Limb (tissue), 2 donors: Measurements from ENCODE around the gene ZNF12.

Source experiments
- DNase-seq, 2 donors: peaks; one replicate each; pipeline ENCODE4 v3.0.0-alpha.2; 2016; ENCODE audit errors: extremely low spot score in 2 of 2

The ZNF12 gene

GRCh38 chr7:6647541-6647940 is 59.2 kb downstream of the ZNF12 start:
- DNase-seq: no peak

- DNase-seq: no peak
These were observed 59.7 kb downstream of the ZNF12 start for GRCh38 chr7:6647080-6647479.

DNA sequence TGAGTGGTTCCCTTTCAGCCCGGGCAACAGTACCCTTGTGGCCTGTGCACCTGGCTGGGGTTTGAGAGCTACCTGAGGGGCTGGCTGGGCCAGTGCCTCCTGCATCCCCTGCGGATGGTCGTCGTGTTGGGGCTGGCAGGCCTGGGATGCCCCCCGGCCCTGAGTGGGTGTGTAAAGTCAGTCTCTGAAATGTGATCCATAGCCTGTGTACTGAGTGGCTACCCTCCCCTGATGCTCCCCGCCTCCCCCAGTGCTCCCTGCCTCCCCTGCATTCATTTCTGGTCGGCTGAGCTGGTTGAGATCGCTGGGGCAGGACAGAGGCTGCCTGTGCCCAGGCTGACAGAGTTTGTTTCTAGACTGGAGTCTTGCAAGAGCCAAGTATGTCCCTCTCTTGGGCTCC is 60.3 kb downstream of the ZNF12 start:
- DNase-seq: no peak

DNA sequence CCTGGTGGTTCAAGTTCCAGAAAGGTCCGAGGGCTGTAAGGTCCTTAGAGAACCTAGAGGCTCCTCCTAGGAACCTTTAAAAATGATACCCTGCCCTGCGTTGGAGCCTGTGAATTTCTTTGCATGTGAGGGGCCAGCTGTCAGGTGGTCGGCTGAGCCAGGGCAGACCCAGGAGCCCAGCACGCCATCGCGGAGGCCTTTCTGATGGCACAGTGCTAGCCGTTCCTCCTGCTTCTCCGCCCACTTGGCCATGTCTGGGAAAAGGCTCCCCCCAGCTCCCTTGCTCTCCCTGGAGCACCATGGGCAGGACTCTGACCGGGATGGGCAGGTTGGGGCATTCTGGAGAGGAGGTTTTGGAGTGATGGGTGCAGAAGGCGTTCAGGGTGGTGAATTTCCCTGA is 62.0 kb downstream of the ZNF12 start:
- no peak for DNase-seq

DNA sequence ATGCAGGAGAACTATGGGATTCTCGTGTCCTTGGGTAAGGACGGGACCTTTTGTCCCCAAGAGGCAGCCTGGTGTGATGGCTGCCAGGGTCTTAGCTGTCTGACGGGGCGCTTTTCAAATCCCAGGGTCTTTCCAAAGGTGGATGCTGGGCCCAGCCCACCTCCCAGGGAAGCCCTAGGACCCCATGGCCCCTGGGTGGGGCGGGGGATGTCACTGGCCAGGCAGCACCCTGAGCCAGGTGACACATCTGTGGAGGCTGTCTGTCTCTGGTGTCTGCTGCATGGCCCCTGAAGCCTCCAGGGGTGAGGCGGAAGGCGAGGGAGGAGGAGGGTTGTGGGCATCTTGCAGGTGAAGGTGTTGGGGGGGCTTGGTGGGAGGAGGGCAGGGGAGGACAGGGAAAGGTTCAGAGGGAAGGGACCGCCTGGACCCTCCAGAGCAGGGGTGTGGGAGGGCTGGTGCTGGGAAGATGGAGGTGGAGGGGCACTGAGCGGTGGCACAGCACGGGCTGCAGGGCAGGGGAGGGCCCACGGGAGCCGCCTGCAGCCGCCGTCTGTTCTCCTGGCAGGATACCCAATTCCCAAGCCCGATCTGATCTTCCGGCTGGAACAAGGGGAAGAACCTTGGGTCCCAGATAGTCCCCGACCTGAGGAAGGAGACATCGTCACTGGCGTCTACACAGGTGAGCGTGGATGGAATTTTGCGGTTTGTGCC is 62.7 kb downstream of the ZNF12 start:
- DNase-seq: no peak

- DNase-seq: no peak
These were observed 63.7 kb downstream of the ZNF12 start for GRCh38 chr7:6642861-6643640.

GRCh38 chr7:6642239-6642839 is 64.4 kb downstream of the ZNF12 start:
- no peak for DNase-seq

DNA sequence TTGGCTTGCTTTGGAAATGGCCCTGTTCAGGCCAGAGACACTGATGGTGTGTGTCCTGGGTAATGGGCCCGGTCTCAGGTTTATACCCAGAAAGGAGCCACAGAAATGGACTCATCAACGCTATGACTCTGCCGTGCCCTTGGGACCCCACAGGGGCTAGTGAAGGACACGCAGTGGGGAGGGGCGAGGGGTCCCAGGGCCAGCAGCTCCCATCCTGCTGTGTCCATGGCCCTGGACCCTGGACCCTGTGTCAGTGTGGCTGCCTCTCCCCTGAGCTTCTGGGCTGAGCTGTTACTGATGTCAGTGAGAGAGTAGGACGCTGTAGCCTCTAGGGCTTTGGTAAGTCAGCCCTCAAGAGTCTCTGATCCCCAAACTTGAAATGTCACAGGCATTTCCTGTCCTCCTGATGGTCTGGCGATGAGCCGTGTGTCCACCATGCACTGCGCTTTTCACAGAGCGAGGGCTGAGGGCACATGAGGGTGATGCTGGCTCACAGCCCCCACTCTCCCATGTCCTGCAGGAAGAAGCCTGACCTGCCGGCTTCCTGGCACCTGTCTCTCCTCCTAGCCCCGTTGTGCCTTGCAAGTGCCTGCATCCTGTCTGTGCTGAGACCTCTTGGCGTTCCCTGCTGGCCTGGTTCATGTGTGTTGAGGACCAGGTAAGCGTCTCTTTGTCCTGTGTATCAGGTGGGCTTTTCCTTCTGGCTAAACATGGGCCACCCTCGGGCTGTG is 65.3 kb downstream of the ZNF12 start:
- no peak for DNase-seq

GRCh38 chr7:6640246-6640721 is 66.5 kb downstream of the ZNF12 start:
- no peak for DNase-seq

- DNase-seq: no peak
These were observed 67.1 kb downstream of the ZNF12 start for GRCh38 chr7:6639627-6640026.

GRCh38 chr7:6639032-6639431 is 67.7 kb downstream of the ZNF12 start:
- DNase-seq: no peak
